Measurements from ENCODE around the gene SUGP1.
"Not testable (repeated sequence)": the region's sequence is repeated elsewhere in the genome, so short reads cannot be mapped to it uniquely, and the experiment has no call there.

SUGP1 gene

DNA sequence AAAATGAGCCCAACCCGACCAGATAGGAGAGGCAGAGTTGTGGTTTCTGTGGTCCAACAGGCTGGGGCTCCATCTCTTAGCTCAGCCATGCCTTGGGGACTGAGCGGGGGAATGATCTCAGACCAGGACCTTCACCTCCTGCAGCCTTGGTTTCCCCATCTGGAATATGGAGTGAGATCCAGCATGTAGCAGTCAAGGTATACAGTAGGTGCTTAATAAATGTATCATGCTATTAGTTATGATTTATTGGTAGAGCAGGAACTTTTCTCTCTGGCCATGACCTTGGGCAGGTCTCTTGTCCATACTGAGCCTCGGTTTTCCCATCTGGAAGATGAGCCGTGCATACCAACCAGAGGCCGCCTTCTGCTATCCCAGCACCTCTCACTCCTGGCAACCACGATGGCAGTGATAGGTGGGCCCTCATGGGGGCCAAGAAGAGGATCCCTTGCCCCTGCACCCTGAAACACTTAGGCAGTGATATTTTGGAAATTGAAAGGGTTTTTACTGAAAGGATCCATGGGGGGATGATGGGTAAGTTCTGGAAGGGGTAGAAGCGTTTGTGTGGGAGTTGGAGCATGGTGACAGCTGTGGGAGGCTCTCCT is 56.3 kb downstream of the SUGP1 start:
- DNase-seq (ENCODE audit: low spot score): no peak

- DNase-seq (ENCODE audit: low spot score): no peak
Observed at GRCh38 chr19:19262190-19263057, 57.9 kb downstream of the SUGP1 start.

- DNase-seq (ENCODE audit: low spot score): no peak
Observed at GRCh38 chr19:19261350-19262189, 58.7 kb downstream of the SUGP1 start.

GRCh38 chr19:19260417-19261214 is 59.7 kb downstream of the SUGP1 start:
- DNase-seq (ENCODE audit: low spot score): no peak

DNA sequence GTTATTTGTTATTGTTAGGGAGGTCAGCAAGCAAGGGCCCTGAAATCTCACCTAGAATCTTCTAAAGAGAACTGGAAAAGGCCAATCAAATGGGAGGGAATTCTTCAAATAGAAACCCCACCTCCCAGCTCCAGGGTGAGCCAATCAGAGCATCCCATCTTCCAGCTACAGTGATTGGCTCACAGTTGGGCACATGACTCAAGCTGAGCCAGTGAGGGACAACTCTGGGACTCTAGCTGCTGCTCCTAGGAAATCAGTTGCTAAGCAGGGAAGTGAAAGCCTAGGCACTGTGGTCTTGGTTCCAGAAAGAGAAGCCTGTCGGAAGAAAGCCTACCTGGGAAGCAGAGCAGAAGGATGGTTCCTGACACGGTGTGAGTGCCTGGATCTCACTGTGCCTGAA is 60.6 kb downstream of the SUGP1 start:
- peak; percentile 37 for DNase-seq (ENCODE audit: low spot score)

GRCh38 chr19:19258589-19259338 is 61.5 kb downstream of the SUGP1 start:
- no peak for DNase-seq (ENCODE audit: low spot score)

GRCh38 chr19:19257836-19258588 is 62.3 kb downstream of the SUGP1 start:
- no peak for DNase-seq (ENCODE audit: low spot score)

- no peak for DNase-seq (ENCODE audit: low spot score)
Observed at GRCh38 chr19:19257137-19257536, 63.2 kb downstream of the SUGP1 start.

DNA sequence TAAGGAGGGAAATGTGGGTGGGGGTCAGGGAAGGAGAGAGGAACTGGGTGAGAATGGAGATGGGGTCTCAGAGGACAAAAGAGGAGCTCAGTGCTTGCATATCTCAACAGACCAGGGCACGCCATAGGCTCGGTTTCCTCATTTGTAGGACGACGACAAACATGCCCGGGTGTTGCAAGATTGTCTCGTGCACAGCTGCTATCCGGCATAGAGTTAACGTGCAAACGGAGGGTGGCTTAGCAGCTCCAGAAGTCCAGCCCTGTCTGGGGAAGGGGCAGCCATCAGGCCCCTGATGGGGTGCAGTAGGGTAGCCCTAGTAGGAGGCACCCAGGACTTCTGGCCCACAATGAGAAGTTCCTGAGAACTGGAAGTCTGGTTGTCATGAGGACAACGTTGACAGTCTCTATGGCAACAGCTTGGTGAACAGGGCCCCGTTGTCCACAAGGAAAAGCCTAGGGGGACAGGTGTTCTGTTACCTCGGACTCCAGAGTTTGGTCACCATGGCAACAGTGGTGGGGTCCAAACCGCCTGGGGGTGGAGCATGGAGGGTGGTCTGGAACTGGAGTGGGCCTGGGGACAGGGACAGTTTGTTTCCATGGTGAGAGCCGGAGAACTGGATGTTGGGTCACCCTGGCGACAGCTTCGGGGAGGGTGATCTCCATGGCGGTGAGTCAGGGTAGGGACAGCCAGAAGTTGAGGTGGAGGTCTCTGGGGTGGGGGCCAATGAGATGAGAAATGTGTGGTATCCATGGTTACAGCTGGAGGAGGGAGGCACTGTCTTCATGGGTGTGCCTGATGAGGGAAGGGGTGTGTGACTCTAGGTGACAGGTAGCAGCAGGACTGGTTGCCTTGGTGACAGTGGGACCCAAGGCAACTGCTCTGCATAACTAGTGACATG is 64.0 kb downstream of the SUGP1 start:
- no peak for DNase-seq (ENCODE audit: low spot score)

DNA sequence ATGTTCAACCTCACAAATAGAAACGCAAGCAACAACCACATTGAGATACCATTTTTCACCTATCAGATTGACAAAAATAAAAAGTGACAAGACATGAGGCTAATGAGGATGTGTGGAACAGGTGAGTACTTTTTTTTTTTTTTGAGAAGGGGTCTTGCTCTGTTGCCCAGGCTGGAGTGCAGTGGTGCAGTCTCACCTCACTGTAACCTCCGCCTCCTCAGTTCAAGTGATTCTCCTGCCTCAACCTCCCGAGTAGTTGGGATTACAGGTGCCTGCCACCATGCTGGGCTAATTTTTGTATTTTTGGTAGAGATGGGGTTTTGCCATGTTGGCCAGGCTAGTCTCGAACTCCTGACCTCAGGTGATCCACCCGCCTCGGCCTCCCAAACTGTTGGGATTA is 66.9 kb downstream of the SUGP1 start:
- not testable (repeated sequence) for DNase-seq (ENCODE audit: low spot score)

DNA sequence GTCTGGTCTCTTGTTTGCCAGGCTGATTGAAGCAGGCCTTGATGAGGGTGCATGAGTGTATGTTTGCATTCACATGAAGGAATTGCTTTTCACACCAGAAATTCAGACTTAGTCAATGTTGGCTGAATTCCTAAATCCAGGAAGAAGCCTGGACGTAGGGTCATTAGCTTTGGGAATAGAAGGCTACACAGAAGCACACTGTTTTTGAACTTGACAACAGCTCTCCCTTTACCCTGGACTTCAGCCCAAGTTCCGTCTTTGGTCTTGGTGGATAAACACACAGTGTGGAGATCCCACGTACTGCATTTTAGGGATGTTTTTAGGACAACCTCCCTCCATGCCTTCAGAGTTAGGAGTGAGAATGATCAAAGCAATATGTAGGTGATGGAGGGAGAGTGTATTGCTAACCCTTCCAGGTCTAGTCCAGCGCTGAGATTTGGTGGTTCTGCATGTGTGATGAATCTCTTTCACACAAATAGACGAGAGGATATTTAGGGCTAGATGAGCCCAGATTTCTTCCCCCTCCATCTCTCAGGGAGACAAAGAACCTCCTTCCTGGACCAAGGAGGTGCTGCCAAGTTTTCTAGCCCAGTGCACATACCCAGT is 70.0 kb downstream of the SUGP1 start:
- no peak for DNase-seq (ENCODE audit: low spot score)

DNA sequence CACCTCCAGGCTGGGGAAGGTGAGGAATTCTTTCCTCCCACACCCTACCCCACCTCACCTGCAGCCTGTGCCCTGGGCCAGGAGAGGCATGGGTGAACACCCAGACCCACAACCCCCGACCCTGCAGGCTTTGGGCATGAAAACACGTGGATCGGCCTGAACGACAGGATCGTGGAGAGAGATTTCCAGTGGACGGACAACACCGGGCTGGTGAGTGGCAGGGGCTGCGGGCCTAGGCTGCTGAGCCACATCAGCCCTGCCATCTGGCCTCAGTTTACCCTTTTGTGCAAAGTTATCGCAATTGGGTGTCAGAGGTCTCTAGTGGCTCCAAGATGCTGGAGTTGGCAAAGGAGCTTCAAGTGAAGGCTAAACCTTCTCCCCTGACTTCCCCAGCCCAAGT is 79.8 kb downstream of the SUGP1 start:
- DNase-seq (ENCODE audit: low spot score): no peak

DNA sequence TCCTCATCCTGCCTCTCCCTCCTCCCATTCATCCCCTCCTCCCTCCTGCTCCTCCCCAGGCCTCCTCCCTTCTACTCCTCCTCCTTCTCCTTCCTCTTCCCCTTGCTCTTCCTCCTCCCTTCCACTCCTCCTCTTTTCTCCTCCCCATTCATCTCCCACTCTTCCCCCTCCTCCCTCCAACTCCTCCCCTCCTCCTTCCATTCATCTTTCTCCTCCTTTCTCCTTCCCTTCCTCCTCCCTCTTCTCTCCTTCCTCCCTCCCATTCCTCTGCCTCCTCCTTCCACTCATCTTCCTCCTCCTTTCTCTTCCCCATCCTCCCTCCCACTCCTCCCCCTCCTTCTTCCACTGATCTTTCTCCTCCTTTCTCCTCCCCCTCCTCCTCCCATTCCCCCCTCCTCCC is 80.6 kb downstream of the SUGP1 start:
- no peak for DNase-seq (ENCODE audit: low spot score)

- DNase-seq (ENCODE audit: low spot score): no peak
Observed at GRCh38 chr19:19238126-19238894, 82.0 kb downstream of the SUGP1 start.

DNA sequence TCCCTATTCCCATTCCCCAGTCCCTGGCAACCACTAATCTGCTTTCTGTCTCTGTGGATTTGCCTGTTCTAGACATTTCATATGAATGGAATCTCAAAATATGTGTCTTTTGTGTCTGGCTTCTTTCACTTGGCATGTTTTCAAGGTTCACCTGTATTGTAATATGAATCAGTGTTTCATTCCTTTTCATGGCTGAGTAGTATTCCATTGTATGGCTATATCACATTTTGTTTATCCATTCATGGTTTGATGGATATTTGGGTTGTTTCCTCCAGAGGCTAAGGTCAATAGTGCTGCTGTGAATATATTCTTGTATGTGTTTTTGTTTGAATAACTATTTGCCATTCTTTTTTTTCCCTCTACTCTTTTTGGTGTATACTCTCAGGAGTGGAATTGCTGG is 84.1 kb downstream of the SUGP1 start:
- no peak for DNase-seq (ENCODE audit: low spot score)

- no peak for DNase-seq (ENCODE audit: low spot score)
Observed at GRCh38 chr19:19234220-19234816, 86.0 kb downstream of the SUGP1 start.

DNA sequence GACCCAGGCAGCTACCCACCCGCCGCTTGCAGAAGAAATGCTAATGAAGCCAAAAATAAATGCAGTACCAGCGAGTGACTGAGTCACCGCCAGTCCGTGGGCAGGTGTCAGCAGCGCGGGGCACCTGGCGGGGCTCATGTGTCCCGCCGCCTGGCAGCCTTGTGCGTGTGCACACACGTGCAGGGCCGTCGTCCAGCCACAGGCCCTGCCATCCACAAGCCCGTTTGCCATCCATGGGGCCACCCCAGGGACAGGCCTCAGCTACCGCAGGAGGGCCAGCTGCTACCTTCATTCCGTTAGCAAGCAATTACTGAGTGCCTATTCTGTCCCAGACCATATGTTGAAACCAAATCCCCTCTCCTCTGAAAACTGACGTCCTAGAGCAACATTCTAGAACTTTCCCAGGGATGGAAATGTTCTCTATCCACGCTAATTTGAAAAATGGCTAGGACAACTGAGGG is 88.0 kb downstream of the SUGP1 start:
- DNase-seq (ENCODE audit: low spot score): no peak

GRCh38 chr19:19230999-19231398 is 89.3 kb downstream of the SUGP1 start:
- DNase-seq (ENCODE audit: low spot score): no peak
